ENCODE results near the gene TMEM164. TPM values are rescaled to one million over a fixed set of nuclear protein-coding genes. Genes with fewer than 3 reads are reported as not detected.

Gene TMEM164
- 10 to 100 TPM; 18.0 to 20.2 TPM for total RNA-seq

- H3K4me1 ChIP-seq (ENCODE audit: control insufficient read depth in 1 of 2, low read depth in 2 of 2): peaks cover 3 to 24% of the 10 kb centered on the region in 2 donors
- H3K27me3 ChIP-seq (replicated peaks; ENCODE audit: insufficient read depth): no peaks in the 10 kb centered on the region
- DNase-seq (ENCODE audit: low spot score): peak; percentile 39
- H3K36me3 ChIP-seq: no peaks in the 10 kb centered on the region
- H3K4me3 ChIP-seq: peak within 1 kb of the TSS; percentile 76
- peak within 1 kb of the TSS; percentile 71 to 73 for H3K27ac ChIP-seq
- peak; percentile 74 for ATAC-seq (ENCODE audit: insufficient number of reproducible peaks, low FRiP score, low read depth)
- no peaks in the 10 kb centered on the region for H3K9me3 ChIP-seq
- no peak for TF ChIP-seq CTCF (IDR thresholded peaks at IDR 0.05)
Measured at GRCh38 chrX:110002300-110003166, at the start of gene TMEM164. Gene TMEM164 (plus strand): TSS chrX:110003114. CDS start chrX:110003775, 661 bp downstream.

DNA sequence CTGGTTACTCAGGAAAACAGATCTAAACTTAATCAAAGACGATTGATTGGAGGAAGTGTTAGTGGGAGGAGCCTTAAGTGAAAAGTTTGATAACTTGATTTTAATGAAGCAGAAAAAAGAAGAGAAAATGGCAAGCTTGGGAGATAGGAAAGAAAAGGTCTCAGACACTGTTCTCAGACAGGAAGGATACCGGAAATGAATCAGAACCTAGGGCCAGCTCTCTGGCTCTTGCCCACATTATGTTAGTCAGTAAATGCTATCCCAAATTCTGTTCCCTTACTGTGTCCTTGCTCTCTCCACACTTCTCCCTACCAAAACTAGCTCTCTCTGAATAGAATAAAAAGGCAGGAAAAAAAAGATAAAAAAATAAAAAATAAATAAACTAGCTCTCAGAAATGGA is 48.6 kb upstream of the TMEM164 start:
- TF ChIP-seq CTCF (IDR thresholded peaks at IDR 0.05): no peak
- Histone ChIP-seq H3K36me3 (no peaks in the 10 kb centered on the region), H3K27me3 (replicated peaks; ENCODE audit: insufficient read depth) (no peaks in the 10 kb centered on the region), H3K27ac (peak overlapping the region in 1 of 2 donors; percentile 30), H3K4me3 (no peak overlapping the region), H3K9me3 (no peaks in the 10 kb centered on the region), H3K4me1 (ENCODE audit: control insufficient read depth in 1 of 2, low read depth in 2 of 2) (no peaks in the 10 kb centered on the region)
- ATAC-seq (ENCODE audit: insufficient number of reproducible peaks, low FRiP score, low read depth) (no peak), DNase-seq (ENCODE audit: low spot score) (no peak)

- no peak for TF ChIP-seq CTCF (IDR thresholded peaks at IDR 0.05)
Measured at GRCh38 chrX:109954955-109955354, 48.0 kb upstream of the TMEM164 start.

GRCh38 chrX:109958266-109958665 is 44.6 kb upstream of the TMEM164 start:
- no peaks in the 10 kb centered on the region for H3K4me1 ChIP-seq (ENCODE audit: control insufficient read depth in 1 of 2, low read depth in 2 of 2)
- H3K27ac ChIP-seq: no peak overlapping the region
- no peaks in the 10 kb centered on the region for H3K36me3 ChIP-seq
- DNase-seq (ENCODE audit: low spot score): no peak
- no peak for ATAC-seq (ENCODE audit: insufficient number of reproducible peaks, low FRiP score, low read depth)
- no peak overlapping the region for H3K4me3 ChIP-seq
- TF ChIP-seq CTCF (IDR thresholded peaks at IDR 0.05): no peak
- H3K9me3 ChIP-seq: no peaks in the 10 kb centered on the region
- H3K27me3 ChIP-seq (replicated peaks; ENCODE audit: insufficient read depth): no peaks in the 10 kb centered on the region

More at GRCh38 chrX:109954955-109955354, 48.0 kb upstream of the TMEM164 start:
- Histone ChIP-seq H3K4me1 (ENCODE audit: control insufficient read depth in 1 of 2, low read depth in 2 of 2) (no peaks in the 10 kb centered on the region), H3K36me3 (no peaks in the 10 kb centered on the region), H3K9me3 (no peaks in the 10 kb centered on the region), H3K27ac (no peak overlapping the region), H3K4me3 (no peak overlapping the region), H3K27me3 (replicated peaks; ENCODE audit: insufficient read depth) (no peaks in the 10 kb centered on the region)
- ATAC-seq (ENCODE audit: insufficient number of reproducible peaks, low FRiP score, low read depth): no peak
- no peak for DNase-seq (ENCODE audit: low spot score)

GRCh38 chrX:109959356-109959871 is 43.5 kb upstream of the TMEM164 start:
- Histone ChIP-seq H3K36me3 (no peaks in the 10 kb centered on the region), H3K27ac (no peak overlapping the region), H3K9me3 (no peaks in the 10 kb centered on the region), H3K27me3 (replicated peaks; ENCODE audit: insufficient read depth) (no peaks in the 10 kb centered on the region), H3K4me1 (ENCODE audit: control insufficient read depth in 1 of 2, low read depth in 2 of 2) (no peaks in the 10 kb centered on the region), H3K4me3 (no peak overlapping the region)
- TF ChIP-seq CTCF (IDR thresholded peaks at IDR 0.05): no peak
- no peak for DNase-seq (ENCODE audit: low spot score)
- no peak for ATAC-seq (ENCODE audit: insufficient number of reproducible peaks, low FRiP score, low read depth)

Data from thoracic aorta (tissue), 2 donors.